ENCODE measurements around the gene RAD23B.

- no peak for TF ChIP-seq EZH2 (IDR thresholded peaks at IDR 0.05; ENCODE audit: low read depth)
- TF ChIP-seq CTCF (conservative IDR thresholded peaks at IDR 0.05) = no peak
Observed at GRCh38 chr9:107268560-107268959, 14.5 kb upstream of the RAD23B start.

Data from PC-9 (cell line).